NCI-H2029 treated with DMSO at 0.1 percent for 48 hours (cell line): ENCODE results near the gene LRRC2.
"Not testable (repeated sequence)": the region's sequence is repeated elsewhere in the genome, so short reads cannot be mapped to it uniquely, and the experiment has no call there.

Experiments used
- DNase-seq: peaks from one replicate; lab custom pipeline; 2025; lab: John Stamatoyannopoulos, UW

Gene LRRC2

GRCh38 chr3:46566040-46566641 lies at the start of gene LRRC2:
TSS of gene LRRC2 (minus strand) at chr3:46566302. CDS start at chr3:46551591, 14,711 bp downstream.
- DNase-seq: peak; percentile 49

- no peak for DNase-seq
Observed at GRCh38 chr3:46615050-46615775, 49.1 kb upstream of the LRRC2 start.

GRCh38 chr3:46614431-46614830 lies 48.3 kb upstream of the LRRC2 start:
- no peak for DNase-seq

GRCh38 chr3:46613313-46614005 lies 47.4 kb upstream of the LRRC2 start:
- DNase-seq: no peak

GRCh38 chr3:46612324-46612723 lies 46.2 kb upstream of the LRRC2 start, which contains the start of gene FAM240A:
TSS of gene FAM240A (plus strand) at chr3:46612525. CDS start at chr3:46612684, 159 bp downstream.
- no peak for DNase-seq

- DNase-seq: no peak
Observed at GRCh38 chr3:46609944-46610722, 44.0 kb upstream of the LRRC2 start.

- DNase-seq: no peak
Observed at GRCh38 chr3:46609212-46609721, 43.2 kb upstream of the LRRC2 start.

- no peak for DNase-seq
Observed at GRCh38 chr3:46607603-46608028, 41.5 kb upstream of the LRRC2 start.

GRCh38 chr3:46604127-46604526 lies 38.0 kb upstream of the LRRC2 start:
- DNase-seq: no peak

GRCh38 chr3:46603446-46604046 lies 37.4 kb upstream of the LRRC2 start:
- no peak for DNase-seq

GRCh38 chr3:46599590-46599989 lies 33.5 kb upstream of the LRRC2 start:
- no peak for DNase-seq

- DNase-seq: no peak
Observed at GRCh38 chr3:46595819-46596314, 29.8 kb upstream of the LRRC2 start.

GRCh38 chr3:46594723-46595122 lies 28.6 kb upstream of the LRRC2 start:
- DNase-seq: no peak

GRCh38 chr3:46593979-46594378 lies 27.9 kb upstream of the LRRC2 start:
- no peak for DNase-seq

- DNase-seq: no peak
Observed at GRCh38 chr3:46593274-46593862, 27.3 kb upstream of the LRRC2 start.

- not testable (repeated sequence) for DNase-seq
Observed at GRCh38 chr3:46587268-46587667, 21.2 kb upstream of the LRRC2 start.

GRCh38 chr3:46586738-46587246 lies 20.7 kb upstream of the LRRC2 start:
- DNase-seq: no peak

- DNase-seq: no peak
Observed at GRCh38 chr3:46585799-46586693, 19.9 kb upstream of the LRRC2 start.

- no peak for DNase-seq
Observed at GRCh38 chr3:46584598-46585467, 18.7 kb upstream of the LRRC2 start.
